ENCODE results near the gene RAET1L. TPM values are rescaled to one million over a fixed set of nuclear protein-coding genes. Genes with fewer than 3 reads are reported as not detected.
"Not testable (repeated sequence)": the region's sequence is repeated elsewhere in the genome, so short reads cannot be mapped to it uniquely, and the experiment has no call there.

Gene RAET1L
- total and polyA plus RNA-seq, 3 donors from 2014 or later = 0.43 TPM; not detected in 2

DNA sequence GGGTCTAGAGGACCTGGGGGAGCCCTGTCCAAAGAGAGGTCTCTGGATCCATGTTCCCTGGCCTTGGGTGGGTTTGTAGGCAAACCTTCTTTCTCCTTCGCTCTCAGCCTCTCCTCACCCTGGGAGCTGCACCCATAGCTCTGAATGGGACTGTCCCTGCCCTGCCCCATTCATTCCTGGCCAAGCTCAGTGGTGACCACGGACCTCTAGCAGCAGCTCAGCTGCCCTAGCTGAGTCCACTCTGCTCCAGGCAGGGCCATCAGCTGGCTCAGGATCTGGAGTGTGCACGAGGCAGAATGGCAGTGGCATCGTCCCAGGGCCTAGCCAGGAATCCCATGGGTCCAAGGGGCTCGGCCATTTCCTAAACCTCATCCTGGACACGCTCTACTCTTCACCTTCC, 38.3 kb upstream of the RAET1L start:
- H3K9me3 ChIP-seq = no peaks in the 10 kb centered on the region
- no peaks in the 10 kb centered on the region for H3K36me3 ChIP-seq (ENCODE audit: low read depth, missing control alignments)
- TF ChIP-seq, protein P1, sequence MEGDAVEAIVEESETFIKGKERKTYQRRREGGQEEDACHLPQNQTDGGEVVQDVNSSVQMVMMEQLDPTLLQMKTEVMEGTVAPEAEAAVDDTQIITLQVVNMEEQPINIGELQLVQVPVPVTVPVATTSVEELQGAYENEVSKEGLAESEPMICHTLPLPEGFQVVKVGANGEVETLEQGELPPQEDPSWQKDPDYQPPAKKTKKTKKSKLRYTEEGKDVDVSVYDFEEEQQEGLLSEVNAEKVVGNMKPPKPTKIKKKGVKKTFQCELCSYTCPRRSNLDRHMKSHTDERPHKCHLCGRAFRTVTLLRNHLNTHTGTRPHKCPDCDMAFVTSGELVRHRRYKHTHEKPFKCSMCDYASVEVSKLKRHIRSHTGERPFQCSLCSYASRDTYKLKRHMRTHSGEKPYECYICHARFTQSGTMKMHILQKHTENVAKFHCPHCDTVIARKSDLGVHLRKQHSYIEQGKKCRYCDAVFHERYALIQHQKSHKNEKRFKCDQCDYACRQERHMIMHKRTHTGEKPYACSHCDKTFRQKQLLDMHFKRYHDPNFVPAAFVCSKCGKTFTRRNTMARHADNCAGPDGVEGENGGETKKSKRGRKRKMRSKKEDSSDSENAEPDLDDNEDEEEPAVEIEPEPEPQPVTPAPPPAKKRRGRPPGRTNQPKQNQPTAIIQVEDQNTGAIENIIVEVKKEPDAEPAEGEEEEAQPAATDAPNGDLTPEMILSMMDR (IDR thresholded peaks at IDR 0.05) = no peak
- TF ChIP-seq POLR2A (IDR thresholded peaks at IDR 0.05) = no peak
- intact Hi-C loops (cut with DNase I; ENCODE audit: low total_unique reads) = no loop called here
- no peaks in the 10 kb centered on the region for H3K4me1 ChIP-seq
- no peak overlapping the region for H3K27ac ChIP-seq
- H3K27me3 ChIP-seq = no peaks in the 10 kb centered on the region
- no peak for DNase-seq
- WGBS, 2 donors = 90 to 96% methylated on average over 5 to 6 of the region's 6 CpGs
- no peak overlapping the region for H3K4me3 ChIP-seq

DNA sequence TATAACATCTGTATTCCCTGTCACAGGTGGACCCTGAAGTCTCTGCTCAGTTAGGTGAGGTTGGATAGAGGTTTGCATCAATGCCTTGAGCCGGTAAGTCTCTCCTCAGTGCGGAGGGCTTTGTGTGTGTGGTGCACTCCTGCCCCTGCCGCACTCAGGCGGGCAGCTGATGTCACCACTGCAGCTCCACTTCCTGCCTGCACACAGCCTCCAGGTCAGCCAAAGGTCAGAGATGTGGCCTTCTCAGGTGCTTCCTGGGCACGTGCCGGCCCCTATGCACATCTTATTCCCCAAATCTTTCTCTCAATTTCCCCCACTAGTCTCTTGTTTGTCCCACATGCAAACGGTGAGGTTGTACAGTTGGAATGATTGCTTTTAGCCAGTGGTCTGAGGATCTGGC, 34.6 kb upstream of the RAET1L start:
- WGBS, 2 donors = 88 to 91% methylated on average over 6 to 7 of the region's 7 CpGs
- H3K9me3 ChIP-seq; H3K36me3 ChIP-seq (ENCODE audit: low read depth, missing control alignments); intact Hi-C loops (cut with DNase I; ENCODE audit: low total_unique reads); H3K27me3 ChIP-seq; H3K4me1 ChIP-seq; H3K4me3 ChIP-seq; H3K27ac ChIP-seq; DNase-seq: not testable (repeated sequence)

DNA sequence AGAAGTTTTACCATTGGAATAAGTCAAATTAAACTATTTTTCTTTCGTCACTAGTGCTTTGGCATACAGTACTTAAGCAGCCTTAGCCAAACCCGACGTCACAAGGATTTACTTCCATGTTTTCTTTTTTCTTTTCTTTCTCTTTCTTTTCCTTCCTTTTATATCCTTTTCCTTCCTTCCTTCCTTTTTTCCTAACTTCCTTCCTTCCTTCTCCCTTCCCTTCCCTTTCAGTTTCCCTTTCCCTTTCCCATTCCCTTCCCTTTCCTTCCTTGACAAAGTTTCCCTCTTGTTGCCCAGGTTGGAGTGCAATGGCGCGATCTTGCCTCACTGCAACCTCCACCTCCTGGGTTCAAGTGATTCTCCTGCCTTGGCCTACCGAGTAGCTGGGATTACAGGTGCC, 33.7 kb upstream of the RAET1L start:
- WGBS, 2 donors = 92 to 93% methylated on average over 6 of the region's 6 CpGs
- no peaks in the 10 kb centered on the region for H3K27me3 ChIP-seq
- TF ChIP-seq, protein P1 (IDR thresholded peaks at IDR 0.05) = no peak
- H3K4me3 ChIP-seq = no peak overlapping the region
- DNase-seq = no peak
- no peaks in the 10 kb centered on the region for H3K4me1 ChIP-seq
- intact Hi-C loops (cut with DNase I; ENCODE audit: low total_unique reads) = no loop called here
- no peak overlapping the region for H3K27ac ChIP-seq
- H3K9me3 ChIP-seq = no peaks in the 10 kb centered on the region
- no peaks in the 10 kb centered on the region for H3K36me3 ChIP-seq (ENCODE audit: low read depth, missing control alignments)

DNA sequence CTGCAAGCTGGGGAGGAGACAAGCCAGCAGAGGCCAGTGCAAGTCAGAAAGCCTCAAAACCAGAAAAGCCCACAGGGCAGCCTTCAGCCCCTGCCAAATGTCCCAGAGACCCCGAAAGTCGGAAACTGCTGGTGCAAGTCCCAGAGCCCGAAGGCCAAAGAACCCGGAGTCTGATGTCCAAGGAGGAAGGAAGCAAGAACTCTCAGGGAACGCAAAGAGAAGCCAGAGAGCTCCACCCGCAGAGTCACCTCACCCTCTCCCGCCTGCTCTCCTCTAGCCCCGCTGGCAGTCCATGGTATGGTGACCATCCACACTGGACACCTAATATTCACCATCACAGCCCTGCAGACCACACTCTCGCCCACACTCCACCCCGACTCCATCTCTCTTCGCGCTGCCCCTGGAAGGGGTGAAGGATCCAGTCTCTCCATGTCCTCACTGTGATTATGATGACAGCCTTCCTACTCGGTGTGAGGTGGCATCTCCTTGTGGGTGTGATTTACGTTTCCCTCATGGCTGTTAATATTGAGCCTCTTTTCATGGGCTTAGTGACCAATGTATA, 33.0 kb upstream of the RAET1L start:
- Histone ChIP-seq H3K9me3 (no peaks in the 10 kb centered on the region), H3K36me3 (ENCODE audit: low read depth, missing control alignments) (no peaks in the 10 kb centered on the region), H3K4me3 (no peak overlapping the region), H3K27me3 (no peaks in the 10 kb centered on the region), H3K27ac (no peak overlapping the region), H3K4me1 (no peaks in the 10 kb centered on the region)
- TF ChIP-seq, protein P1 (IDR thresholded peaks at IDR 0.05) = no peak
- TF ChIP-seq POLR2A (IDR thresholded peaks at IDR 0.05) = no peak
- DNase-seq = no peak
- 55 to 66% methylated on average over 14 of the region's 14 CpGs for WGBS, 2 donors
- intact Hi-C loops (cut with DNase I; ENCODE audit: low total_unique reads) = no loop called here

DNA sequence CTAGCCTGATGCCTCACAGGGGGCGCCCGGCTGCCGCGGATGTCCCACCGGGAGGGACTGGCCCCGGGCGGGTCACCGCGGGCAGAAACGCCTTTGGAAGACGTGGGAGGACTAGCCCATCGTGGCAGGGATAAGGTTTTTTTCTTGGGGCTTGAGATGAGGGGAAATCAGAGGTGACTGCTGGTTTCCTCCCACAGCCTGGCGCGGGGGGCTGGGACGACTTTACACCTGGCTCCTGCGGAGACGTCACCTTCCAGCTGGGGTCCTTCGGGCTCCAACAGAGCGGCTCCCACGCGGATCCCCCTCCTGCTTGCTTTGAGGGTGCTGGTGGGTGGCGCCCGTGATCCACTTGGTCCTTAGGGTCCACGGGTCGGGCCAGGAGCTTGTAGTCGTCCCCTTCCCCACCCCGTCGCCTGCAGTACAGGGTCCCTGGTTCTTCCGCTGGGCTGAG, 32.2 kb upstream of the RAET1L start:
- 45 to 72% methylated on average over 24 to 29 of the region's 29 CpGs for WGBS, 2 donors
- no peaks in the 10 kb centered on the region for H3K27me3 ChIP-seq
- DNase-seq = no peak
- TF ChIP-seq POLR2A (IDR thresholded peaks at IDR 0.05) = no peak
- TF ChIP-seq, protein P1 (IDR thresholded peaks at IDR 0.05) = no peak
- H3K4me1 ChIP-seq = no peaks in the 10 kb centered on the region
- no peak overlapping the region for H3K4me3 ChIP-seq
- intact Hi-C loops (cut with DNase I; ENCODE audit: low total_unique reads) = no loop called here
- no peaks in the 10 kb centered on the region for H3K9me3 ChIP-seq
- H3K36me3 ChIP-seq (ENCODE audit: low read depth, missing control alignments) = no peaks in the 10 kb centered on the region
- no peak overlapping the region for H3K27ac ChIP-seq

Data from testis (tissue), 3 donors.